ENCODE measurements around the gene GOLGA6C.
"Not testable (repeated sequence)": the region's sequence is repeated elsewhere in the genome, so short reads cannot be mapped to it uniquely, and the experiment has no call there.

Gene GOLGA6C

DNA sequence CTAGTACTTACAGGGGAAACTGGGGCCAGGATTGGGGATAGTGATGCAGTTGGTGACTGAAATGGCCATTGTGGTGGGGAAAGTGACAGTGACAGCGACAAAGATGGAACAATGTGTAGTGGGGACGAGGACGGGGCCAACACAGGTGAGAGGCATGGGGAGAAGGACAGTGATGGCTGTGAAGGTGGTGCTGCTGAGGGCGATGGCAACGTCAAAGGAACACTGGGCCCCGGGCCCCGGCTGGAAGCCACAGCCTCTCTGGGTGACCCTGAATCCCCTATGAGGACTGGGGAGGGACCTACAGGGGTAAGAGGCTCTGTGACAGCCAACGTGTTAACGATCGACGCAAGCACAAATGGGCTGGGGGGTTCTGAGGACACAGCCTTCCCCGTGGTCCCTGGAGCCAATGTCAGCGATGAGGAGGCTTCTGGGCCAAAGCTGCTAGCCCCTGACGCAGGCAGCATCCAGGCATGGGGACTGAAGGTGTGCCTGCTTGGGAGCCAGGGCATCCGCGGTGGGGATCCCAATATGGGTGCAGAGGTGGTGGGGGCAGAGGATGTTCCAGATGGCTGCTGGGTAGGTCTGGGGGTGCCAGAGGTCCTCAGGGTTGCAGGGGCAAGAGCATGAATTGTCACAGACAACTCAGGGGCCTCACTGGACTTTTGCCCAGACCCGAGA lies 25.2 kb upstream of the GOLGA6C start:
- H3K27ac Mint-ChIP-seq: no peak overlapping the region
- no peak for DNase-seq (ENCODE audit: low spot score)
- H3K4me1 Mint-ChIP-seq (ENCODE audit: low read depth): no peaks in the 10 kb centered on the region
- H3K9me3 Mint-ChIP-seq: no peaks in the 10 kb centered on the region
- no peaks in the 10 kb centered on the region for H3K36me3 Mint-ChIP-seq (ENCODE audit: low read depth)
- peaks cover 2% of the 10 kb centered on the region for H3K27me3 Mint-ChIP-seq (ENCODE audit: low read depth)
- H3K4me3 Mint-ChIP-seq: no peak overlapping the region

DNA sequence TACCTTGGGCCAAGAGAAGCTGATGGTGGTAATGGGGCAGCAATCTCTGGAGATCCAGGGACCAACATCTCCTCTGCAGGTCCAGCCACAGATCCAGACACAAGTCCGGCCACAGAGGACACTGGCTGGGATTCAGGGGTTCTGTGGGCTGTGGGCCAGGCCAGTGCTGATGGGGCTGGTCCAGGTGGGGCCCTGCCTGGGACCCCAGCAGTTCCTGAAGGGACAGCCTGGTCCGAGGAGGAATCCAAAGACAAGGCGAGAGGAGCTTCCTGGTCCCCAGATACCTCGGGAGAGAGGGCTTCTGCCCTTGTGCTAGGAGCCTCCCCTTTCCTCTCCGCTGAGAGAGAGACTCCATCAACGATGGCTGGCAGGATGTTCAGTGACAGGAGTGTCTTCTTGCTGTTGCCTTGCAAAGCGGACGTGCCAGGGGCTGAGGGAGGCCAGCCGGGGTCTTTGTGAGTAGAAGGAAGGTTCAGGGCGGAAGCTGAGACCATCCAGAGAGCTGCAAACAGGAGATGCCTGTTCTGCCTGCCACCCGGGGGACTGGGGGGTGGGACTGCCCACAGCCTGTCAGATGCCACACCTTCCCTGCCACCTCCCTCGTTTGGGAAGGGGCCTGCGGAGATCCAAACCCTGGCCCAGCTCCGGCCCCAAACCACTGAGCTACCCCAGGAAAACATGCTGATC lies 24.5 kb upstream of the GOLGA6C start:
- Mint-ChIP-seq H3K36me3 (ENCODE audit: low read depth) (no peaks in the 10 kb centered on the region), H3K9me3 (no peaks in the 10 kb centered on the region), H3K27me3 (ENCODE audit: low read depth) (no peaks in the 10 kb centered on the region), H3K27ac (no peak overlapping the region), H3K4me3 (no peak overlapping the region), H3K4me1 (ENCODE audit: low read depth) (no peaks in the 10 kb centered on the region)
- no peak for DNase-seq (ENCODE audit: low spot score)

DNA sequence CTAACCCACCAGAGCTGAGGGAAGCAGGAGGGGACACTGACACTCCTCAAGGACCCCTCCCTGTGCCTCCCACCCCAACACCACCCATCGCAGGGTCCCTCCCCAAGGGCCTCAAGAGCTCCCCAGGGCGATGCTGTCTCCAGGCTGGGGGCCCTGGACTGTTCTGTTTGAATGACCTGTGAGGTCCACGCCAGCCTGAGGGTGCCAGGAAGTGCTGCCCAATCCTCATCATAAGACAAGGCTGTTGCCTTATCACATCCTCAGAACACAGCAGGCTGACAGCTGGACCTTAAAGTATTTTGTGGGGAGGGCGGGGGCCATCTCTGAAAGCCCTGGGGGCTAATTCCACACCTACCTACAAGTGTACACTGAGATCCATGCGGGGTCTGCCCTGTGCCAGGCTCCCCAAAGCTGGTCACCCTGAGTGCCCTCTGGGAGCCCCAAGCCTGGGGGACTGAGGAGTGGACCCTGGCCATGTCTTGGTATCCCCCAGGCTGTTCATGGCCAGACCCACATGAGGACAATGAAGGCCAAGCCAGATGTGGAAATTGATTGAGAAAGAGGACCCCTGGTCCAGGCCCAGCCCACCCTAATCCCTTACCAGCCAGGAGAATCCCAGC lies 23.8 kb upstream of the GOLGA6C start:
- Mint-ChIP-seq H3K27ac (no peak overlapping the region), H3K4me3 (no peak overlapping the region), H3K9me3 (no peaks in the 10 kb centered on the region), H3K4me1 (ENCODE audit: low read depth) (peaks cover under 1% of the 10 kb centered on the region), H3K36me3 (ENCODE audit: low read depth) (no peaks in the 10 kb centered on the region), H3K27me3 (ENCODE audit: low read depth) (peaks cover 2% of the 10 kb centered on the region)
- no peak for DNase-seq (ENCODE audit: low spot score)

DNA sequence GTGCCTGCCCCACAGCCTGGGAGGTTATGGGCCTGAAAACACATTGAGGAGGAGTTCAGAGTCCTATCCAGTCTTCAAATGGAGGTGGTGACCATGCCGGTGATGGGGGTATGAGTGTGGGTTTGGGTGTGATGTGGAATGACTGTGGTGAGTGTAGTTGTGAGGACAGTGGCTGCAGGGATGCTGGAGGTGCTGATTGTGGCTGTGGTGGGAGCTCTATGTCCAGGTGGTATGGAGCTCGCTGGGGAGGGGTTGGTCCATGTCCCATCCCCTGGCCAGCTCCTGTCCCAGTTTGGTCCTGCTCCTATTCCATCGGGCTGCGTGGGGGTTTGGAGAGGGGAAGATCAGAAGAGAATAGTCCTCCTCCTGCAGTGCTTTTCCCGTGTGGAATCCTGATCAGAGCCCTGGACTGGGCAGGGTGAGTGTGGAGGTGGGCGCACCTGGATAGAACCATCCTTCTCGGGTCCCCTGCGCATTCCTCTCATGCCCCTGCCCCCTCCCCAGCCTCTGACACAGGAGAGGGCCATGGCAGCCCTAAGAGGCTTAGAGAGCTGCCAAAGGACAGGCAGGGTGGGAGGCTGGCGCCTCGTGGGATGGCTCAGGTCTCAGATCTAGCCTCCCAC lies 23.0 kb upstream of the GOLGA6C start:
- Mint-ChIP-seq H3K27ac (no peak overlapping the region), H3K4me3 (no peak overlapping the region), H3K4me1 (ENCODE audit: low read depth) (peaks cover 5% of the 10 kb centered on the region), H3K9me3 (no peaks in the 10 kb centered on the region), H3K36me3 (ENCODE audit: low read depth) (no peaks in the 10 kb centered on the region), H3K27me3 (ENCODE audit: low read depth) (peaks cover 7% of the 10 kb centered on the region)
- no peak for DNase-seq (ENCODE audit: low spot score)

DNA sequence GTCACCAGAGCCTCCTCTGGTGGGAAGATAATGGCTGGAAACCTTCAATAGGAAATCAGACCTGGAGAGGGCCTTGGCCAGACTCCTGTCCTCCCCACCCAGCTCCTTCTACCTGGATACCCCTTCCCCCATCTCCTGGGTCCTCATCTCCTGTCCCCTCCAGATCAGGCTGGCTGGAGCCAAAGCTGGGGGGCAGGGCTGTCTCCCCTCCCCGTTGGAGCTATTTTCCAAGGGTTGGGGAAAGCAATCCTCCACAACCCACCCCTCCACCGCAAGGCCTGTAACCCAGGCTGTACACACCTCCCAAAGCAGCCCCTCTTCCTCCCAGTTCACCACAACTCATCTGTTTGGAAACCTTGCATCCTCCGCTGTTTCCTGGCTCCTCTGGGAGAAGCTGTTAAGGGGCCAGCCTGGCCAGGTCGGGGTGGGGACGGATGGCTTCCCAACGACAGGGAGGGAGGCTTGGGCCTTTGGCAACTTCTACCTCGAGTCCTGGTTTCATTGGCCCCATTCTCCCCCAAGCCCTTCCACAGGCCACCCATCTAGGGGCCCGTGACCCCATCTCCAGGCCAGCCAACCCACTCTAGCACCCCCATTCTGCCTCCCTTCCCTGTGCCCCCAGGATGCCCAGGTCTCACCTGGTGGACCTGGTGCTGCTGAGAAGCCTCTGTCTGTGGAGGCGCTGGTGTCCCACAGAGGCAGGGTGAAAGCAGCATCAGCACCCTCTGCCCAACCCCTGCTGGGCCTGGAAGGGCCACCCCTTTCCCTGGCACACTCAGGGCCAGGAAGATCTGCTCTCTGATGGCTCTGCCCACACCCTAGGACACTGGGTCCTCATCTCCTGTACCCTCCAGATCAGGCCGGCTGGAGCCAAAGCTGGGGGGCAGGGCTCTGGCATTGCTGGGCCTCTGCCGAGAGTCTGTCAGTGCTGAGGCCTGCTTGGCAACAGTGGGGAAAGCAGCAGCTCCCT lies 22.1 kb upstream of the GOLGA6C start:
- Mint-ChIP-seq H3K4me1 (ENCODE audit: low read depth) (peaks cover 5% of the 10 kb centered on the region), H3K4me3 (no peak overlapping the region), H3K27ac (no peak overlapping the region), H3K27me3 (ENCODE audit: low read depth) (peaks cover 11% of the 10 kb centered on the region), H3K36me3 (ENCODE audit: low read depth) (no peaks in the 10 kb centered on the region), H3K9me3 (no peaks in the 10 kb centered on the region)
- DNase-seq (ENCODE audit: low spot score): no peak

DNA sequence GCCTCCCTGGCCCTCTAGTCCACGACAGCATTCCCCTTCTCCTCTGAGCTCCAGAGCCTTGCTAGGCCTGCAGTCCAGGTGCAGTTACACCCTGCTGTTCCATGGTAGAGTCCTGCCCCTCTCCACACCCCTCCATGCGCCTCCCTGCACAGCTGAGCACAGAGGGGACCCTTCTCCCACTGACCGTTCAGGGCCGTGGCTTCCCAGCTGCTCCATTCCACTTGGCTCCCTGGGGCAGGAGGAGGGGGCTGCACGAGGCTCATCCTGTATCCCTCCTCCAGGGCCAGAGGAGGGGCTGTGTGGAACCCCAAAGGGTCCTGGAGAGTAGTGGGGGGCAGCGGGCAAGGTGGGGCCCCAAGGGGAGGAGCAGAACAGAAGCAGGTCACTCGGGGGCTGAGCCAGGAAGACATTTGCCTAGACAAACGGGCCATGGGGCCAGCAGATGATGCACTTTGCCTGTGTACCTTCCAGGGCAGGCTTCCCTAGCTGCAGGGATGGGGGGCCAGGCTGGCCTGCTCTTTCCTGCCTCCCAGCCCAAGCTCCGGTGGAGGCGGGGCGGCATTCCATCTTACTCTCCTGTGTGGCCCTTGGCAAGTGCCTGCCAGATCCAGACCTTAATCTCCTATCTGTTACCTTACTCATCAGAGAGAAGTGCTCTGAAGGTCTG lies 20.7 kb upstream of the GOLGA6C start:
- Mint-ChIP-seq H3K4me1 (ENCODE audit: low read depth) (peaks cover 5% of the 10 kb centered on the region), H3K27me3 (ENCODE audit: low read depth) (peaks cover 11% of the 10 kb centered on the region), H3K27ac (no peak overlapping the region), H3K9me3 (no peaks in the 10 kb centered on the region), H3K4me3 (no peak overlapping the region), H3K36me3 (ENCODE audit: low read depth) (no peaks in the 10 kb centered on the region)
- no peak for DNase-seq (ENCODE audit: low spot score)

DNA sequence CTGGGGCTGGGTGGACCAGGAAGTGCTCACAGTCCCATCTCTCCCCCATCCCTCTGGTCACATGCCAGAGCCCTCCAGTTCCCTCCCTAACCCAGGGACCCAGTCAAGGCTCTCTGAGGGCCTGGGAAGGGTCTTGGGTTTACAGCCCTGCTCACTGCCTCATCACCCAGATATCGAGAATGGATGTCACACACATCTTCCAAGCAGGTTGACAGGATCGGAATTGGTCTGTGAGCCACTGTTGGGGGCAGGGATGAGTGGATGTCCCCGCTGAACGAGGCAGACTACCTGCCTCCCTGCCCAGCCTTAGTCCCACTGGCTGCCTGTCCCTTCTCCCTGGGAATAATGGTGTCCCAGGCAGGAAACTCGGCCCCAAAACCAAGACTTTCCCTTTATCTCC lies 20.0 kb upstream of the GOLGA6C start:
- H3K36me3 Mint-ChIP-seq (ENCODE audit: low read depth): no peaks in the 10 kb centered on the region

DNA sequence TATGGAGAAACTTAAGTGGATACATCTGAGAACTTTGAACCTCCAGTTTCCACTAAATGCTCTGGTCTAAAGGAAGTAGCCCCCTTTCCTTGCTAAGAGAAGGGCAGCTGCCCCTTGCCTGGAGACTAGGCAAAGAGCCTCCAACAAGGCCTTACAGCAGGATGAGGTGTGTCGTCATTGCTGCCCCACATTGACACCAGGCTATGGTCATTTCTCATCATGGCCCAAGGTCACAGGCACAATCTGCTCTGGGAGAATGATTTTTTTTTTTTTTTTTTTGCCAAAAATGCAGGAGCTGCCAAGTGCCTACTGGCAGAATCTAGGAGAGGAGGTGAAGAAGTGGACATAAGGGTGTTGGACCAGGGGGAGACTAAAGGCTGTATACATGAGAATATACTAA lies 12.4 kb upstream of the GOLGA6C start:
- not testable (repeated sequence) for H3K9me3 Mint-ChIP-seq; DNase-seq (ENCODE audit: low spot score); H3K27ac Mint-ChIP-seq; H3K4me1 Mint-ChIP-seq (ENCODE audit: low read depth); H3K4me3 Mint-ChIP-seq; H3K36me3 Mint-ChIP-seq (ENCODE audit: low read depth)
- peaks cover 24% of the 10 kb centered on the region for H3K27me3 Mint-ChIP-seq (ENCODE audit: low read depth)

More for the DNA sequence above, 20.0 kb upstream of the GOLGA6C start:
- no peaks in the 10 kb centered on the region for H3K9me3 Mint-ChIP-seq
- no peak overlapping the region for H3K4me3 Mint-ChIP-seq
- H3K27me3 Mint-ChIP-seq (ENCODE audit: low read depth): peaks cover 11% of the 10 kb centered on the region
- no peak for DNase-seq (ENCODE audit: low spot score)
- peaks cover 5% of the 10 kb centered on the region for H3K4me1 Mint-ChIP-seq (ENCODE audit: low read depth)
- H3K27ac Mint-ChIP-seq: no peak overlapping the region

DNA sequence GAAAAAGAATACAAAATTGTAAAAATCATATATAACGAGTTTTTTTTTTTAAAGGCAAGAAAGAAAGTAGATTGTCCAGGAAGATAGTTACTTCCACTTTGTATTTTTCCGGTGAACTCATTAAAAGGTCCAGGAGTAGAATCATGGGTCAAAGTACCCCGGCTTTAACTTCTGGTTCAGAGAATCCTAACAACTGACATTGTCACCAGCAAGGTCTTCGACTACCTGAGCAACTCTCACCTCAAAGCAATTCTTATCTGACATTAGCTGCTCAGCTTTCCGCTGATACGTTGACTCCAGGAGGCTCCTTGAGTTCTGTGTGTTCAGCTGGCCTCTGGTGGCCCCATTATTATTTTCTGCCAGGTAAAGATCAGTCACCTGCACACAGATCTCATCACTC lies 9.1 kb upstream of the GOLGA6C start:
- not testable (repeated sequence) for H3K27ac Mint-ChIP-seq; DNase-seq (ENCODE audit: low spot score); H3K4me3 Mint-ChIP-seq; H3K36me3 Mint-ChIP-seq (ENCODE audit: low read depth); H3K4me1 Mint-ChIP-seq (ENCODE audit: low read depth); H3K9me3 Mint-ChIP-seq
- peaks cover 35% of the 10 kb centered on the region for H3K27me3 Mint-ChIP-seq (ENCODE audit: low read depth)

DNA sequence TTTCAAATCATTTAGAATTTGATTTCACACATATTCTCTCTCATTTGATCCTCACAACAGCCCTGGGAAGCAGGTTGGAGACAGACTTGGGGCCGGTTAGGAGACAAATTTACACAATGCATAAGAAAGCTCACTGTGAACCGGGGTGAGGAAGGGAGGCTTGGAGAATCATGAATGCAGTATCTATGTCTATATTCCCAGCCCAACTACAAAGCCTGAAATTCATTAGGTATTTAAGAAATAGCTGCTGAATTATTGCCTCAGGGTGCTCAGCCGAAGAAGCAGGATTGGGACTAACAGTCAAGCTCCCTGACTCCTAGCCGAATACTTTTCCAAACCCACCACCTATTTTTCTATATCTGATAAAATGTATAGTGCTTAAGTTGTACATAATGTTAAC lies 8.4 kb upstream of the GOLGA6C start:
- no peak for DNase-seq (ENCODE audit: low spot score)
- Mint-ChIP-seq H3K4me1 (ENCODE audit: low read depth) (no peaks in the 10 kb centered on the region), H3K4me3 (no peak overlapping the region), H3K36me3 (ENCODE audit: low read depth) (no peaks in the 10 kb centered on the region), H3K27ac (no peak overlapping the region), H3K9me3 (no peaks in the 10 kb centered on the region), H3K27me3 (ENCODE audit: low read depth) (peaks cover 35% of the 10 kb centered on the region)

DNA sequence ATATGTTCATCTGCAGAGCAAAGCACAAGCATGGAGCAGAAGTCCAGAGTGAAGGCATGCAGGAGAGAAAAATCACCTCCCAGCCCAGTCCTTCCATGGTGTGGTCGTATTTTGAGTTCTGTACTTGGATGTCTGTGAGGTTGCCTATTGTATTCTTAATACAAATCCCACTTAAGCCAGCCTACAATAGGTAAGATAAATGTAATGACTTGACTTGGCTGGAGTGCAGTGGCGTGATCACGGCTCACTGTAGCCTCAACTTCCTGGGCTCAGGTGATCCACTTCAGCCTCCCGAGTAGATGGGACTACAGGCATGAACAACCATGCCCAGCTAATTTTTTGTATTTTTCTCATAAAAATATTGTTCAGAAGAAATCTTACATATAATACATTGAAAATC lies 6.8 kb upstream of the GOLGA6C start:
- not testable (repeated sequence) for H3K4me1 Mint-ChIP-seq (ENCODE audit: low read depth); H3K4me3 Mint-ChIP-seq; DNase-seq (ENCODE audit: low spot score); H3K9me3 Mint-ChIP-seq; H3K27ac Mint-ChIP-seq; H3K36me3 Mint-ChIP-seq (ENCODE audit: low read depth)
- peaks cover 32% of the 10 kb centered on the region for H3K27me3 Mint-ChIP-seq (ENCODE audit: low read depth)

DNA sequence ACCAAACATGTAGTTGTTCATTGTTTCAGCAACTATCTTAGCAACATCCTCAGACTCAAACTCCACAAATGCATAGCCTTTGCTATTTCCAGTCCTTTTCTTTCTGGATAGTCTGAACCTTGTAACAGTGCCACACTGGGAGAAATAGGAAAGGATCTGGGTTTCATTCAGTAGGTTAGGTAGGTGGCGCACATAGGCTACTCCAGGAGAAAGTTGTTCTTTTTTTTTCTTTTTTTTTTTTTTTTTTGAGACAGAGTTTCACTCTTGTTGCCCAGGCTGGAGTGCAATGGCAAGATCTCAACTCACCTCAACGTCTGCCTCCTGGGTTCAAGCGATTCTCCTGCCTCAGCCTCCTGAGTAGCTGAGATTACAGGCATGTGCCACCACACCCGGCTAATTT lies 5.8 kb upstream of the GOLGA6C start:
- not testable (repeated sequence) for H3K9me3 Mint-ChIP-seq; H3K4me1 Mint-ChIP-seq (ENCODE audit: low read depth); H3K36me3 Mint-ChIP-seq (ENCODE audit: low read depth); H3K27ac Mint-ChIP-seq; H3K4me3 Mint-ChIP-seq; DNase-seq (ENCODE audit: low spot score)
- peaks cover 25% of the 10 kb centered on the region for H3K27me3 Mint-ChIP-seq (ENCODE audit: low read depth)
